NOMO-1 (cell line): ENCODE results near the gene CENPP.
"Not testable (repeated sequence)": the region's sequence is repeated elsewhere in the genome, so short reads cannot be mapped to it uniquely, and the experiment has no call there.

ENCODE experiments used
- DNase-seq, 2 experiments: peaks; one replicate each; lab custom pipeline; 2025; ENCODE audit not compliant: unreplicated experiment in 2 of 2; lab: John Stamatoyannopoulos, UW

The CENPP gene

GRCh38 chr9:92377876-92378275 is 52.1 kb downstream of the CENPP start:
- DNase-seq: no peak

DNA sequence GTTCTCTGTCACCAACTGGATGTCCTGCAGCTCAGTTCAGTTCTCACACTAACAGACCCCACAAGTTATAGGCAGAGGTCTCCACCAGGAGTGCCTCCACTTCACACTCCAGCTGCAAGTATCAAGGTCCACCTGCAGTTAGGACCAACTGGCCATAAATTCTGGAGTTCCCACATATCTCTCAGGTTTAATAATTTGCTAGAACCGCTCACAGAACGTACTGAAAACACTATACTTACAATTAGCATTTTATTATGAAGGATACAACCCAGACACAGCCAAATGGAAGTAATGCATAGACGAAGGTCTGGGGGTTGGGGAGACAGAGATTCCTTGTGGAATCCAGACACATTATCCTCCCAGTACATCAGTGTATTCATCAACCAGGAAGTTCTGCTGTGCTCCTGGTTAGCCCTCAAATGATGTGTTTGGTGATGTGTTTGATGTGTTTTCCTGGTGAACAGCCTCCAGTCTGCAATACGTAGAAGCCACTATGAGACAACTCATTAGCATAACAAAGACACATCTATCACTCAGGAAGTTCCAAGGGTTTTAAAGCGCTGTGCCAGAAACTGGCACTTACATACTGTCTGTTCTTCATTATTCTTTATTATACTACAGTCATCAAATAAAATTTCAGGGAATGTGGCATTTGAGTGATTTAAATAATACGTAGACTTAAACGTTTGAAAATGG is 53.3 kb downstream of the CENPP start:
- no peak for DNase-seq

DNA sequence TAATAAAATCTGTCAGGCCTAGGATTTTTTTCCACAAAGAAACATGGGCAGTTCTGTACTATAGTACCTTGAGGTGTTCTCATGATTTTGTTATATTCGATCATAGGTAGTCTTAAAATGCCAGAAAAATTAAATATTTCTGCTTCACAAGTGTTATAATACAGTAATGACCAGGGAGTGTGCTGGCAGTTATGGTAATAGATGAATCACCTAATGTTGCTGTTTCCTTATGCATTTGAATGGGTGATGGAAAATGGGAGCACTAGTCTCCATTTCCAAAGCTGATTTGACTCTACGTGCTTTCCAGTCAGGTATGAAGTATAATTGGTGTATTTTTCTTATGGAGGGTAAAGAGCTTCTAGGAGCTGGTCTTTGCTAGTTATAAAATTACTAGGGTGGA is 54.9 kb downstream of the CENPP start:
- no peak for DNase-seq

DNA sequence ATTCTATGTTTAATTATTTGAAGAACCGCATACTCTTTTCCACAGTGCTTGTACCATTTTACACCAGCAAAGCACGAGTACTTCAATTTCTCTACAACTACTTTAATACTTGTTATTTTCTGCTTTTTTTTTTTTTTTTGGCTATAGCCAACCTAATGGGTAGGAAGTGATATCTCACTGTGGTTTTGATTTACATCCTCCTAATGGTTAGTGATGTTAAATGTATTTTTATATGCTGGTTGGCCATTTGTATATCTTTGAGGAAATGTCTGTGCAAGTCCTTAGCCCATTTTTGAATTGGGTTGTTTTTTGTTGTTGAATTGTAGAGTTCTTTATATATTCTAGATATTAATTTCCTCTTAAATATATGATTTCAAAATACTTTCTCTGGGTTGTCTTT is 56.0 kb downstream of the CENPP start:
- DNase-seq: no peak

GRCh38 chr9:92384375-92384774 is 58.6 kb downstream of the CENPP start:
- no peak for DNase-seq

GRCh38 chr9:92385001-92385400 is 59.2 kb downstream of the CENPP start:
- DNase-seq: no peak

- DNase-seq: no peak
These were observed 59.7 kb downstream of the CENPP start for GRCh38 chr9:92385477-92385876.

- no peak for DNase-seq
These were observed 60.2 kb downstream of the CENPP start for GRCh38 chr9:92385953-92386352.

DNA sequence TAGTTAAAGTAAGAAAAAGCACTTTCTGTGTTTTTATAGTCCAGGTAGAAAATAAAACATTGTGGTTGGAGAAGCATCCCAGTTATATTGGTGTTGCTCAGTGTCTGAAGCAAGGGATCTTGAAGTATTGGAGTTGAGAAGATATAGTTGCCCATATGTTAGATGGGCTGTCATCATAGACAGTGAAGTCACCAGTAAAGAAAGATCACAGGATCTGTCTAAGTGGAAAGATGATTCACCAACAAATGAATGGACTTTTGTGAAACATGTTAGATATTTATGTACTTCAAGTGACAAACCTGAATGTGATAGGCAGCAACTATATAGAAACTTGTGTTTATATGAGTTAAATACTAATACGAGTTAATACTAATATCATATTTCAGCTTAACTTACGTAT is 66.9 kb downstream of the CENPP start:
- no peak for DNase-seq

DNA sequence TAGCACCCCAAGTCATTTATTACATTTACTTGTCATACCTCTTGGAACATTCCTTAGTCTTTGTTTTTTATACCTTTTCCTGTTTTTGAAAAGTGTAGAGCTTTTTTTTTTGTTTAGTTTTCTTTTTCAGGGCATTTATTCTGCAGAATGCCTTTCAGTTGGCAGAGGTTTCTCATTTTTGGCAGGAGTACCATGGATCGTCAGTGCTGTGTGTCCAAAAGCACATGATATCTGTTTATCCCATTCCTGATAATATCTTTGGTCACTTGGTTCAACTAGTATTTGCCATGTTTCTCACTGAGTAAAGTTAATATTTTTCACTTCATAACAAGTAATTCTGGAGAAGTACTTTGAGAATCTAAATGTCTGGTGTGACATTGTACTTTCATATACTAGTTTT is 67.9 kb downstream of the CENPP start:
- DNase-seq: no peak

DNA sequence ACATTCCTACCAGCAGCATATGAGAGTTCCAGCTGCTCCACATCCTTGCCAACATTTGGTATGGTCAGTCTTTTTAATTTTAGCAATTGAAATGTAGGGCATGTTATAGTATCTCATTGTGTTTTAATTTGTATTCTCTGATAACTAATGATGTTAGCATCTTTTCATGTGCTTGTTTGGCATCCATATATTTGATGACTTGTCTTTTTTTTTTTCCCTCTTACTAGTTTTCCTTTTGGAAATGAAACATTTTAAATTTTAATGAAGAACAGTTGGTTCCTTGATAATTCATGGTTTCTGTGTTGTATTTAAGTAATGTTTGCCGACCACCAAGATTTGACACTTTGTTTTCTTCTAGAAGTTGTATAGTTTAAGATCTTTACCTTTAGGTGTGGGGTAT is 69.9 kb downstream of the CENPP start:
- DNase-seq: no peak

- DNase-seq: no peak
These were observed 72.1 kb downstream of the CENPP start for GRCh38 chr9:92397853-92398252.

DNA sequence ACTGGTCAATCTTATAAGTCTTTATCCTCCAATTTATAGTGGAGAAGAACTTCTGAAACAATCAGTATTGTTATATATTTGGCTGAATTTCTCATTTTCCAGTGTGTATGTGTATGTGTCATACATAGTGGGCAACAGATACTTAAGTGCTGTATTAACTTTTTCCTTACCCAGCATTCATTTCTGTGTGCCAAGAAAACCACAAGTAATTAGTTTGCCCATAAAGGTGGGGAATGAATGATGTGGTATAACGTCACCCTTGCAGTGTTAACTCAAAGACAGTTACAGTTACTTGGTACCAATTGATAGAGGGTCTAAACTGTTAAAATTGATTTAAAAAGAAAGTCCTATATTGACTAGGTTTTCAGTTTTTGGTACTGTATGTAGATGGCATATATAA is 76.6 kb downstream of the CENPP start:
- DNase-seq: no peak

- DNase-seq: no peak
These were observed 77.3 kb downstream of the CENPP start for GRCh38 chr9:92402826-92403745.

DNA sequence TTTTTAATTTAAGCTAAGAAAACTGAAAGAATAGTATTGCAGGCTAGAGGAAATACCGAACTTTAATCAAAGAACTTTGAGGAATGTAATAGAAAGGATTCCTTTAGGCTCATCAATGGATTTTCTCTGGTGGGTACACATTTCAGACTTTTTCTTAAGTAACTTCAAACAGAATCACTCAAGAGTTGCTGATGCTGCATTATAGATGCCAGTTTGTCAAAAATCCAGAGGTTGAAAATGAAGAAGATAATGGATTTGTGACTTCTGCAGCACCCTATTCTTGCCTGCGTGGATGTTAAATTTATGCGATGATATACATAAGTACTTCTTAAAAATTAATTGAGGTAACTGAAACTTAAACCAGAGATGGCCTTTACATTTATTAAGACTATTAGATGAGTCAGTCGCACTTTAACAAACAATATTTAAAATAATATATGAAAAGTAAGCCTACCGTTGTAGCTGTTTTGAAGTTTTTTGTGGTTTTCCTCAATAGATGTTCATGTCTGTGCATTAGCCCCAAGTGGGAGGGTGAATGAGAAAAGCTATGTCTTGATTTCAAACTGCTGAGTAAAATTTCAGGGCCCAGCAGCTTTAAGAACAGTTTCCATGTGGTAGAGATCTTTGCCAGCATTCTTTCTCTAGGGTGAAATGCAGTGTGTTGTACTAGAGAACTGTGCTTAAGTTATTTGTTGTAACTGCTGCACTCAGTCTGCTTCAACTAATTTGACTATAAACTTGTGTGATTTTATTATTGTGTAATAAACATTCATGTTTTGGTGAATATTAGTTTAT is 78.5 kb downstream of the CENPP start, which contains the start of gene OGN:
Gene OGN, minus strand, starts transcription at position 537 of the 795 bp plus-strand sequence. CDS start 1,171 bp downstream, outside the sequence.
- no peak for DNase-seq

- DNase-seq: no peak
These were observed 80.1 kb downstream of the CENPP start for GRCh38 chr9:92405818-92406217.

DNA sequence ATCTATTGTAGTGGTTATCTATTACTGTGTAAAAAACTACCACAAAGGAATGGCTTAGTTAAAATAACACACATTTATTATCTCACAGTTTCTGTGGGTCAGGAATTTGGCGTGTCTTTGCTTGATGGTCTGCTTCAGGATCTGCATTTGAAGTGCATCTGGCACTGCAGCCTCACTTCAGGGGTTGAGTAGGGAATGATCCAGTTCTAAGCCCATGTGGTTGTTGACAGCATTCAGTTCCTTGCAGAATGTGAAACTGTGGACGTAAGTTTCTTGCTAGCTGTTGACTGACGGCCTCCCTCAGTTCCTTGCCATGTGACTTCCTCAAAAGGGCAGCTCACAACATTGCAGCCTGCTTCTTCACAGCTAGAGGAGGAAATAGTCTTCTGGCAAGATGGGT is 80.7 kb downstream of the CENPP start:
- DNase-seq: peak; percentile 65 to 89

GRCh38 chr9:92407818-92408217 is 82.1 kb downstream of the CENPP start:
- no peak for DNase-seq

DNA sequence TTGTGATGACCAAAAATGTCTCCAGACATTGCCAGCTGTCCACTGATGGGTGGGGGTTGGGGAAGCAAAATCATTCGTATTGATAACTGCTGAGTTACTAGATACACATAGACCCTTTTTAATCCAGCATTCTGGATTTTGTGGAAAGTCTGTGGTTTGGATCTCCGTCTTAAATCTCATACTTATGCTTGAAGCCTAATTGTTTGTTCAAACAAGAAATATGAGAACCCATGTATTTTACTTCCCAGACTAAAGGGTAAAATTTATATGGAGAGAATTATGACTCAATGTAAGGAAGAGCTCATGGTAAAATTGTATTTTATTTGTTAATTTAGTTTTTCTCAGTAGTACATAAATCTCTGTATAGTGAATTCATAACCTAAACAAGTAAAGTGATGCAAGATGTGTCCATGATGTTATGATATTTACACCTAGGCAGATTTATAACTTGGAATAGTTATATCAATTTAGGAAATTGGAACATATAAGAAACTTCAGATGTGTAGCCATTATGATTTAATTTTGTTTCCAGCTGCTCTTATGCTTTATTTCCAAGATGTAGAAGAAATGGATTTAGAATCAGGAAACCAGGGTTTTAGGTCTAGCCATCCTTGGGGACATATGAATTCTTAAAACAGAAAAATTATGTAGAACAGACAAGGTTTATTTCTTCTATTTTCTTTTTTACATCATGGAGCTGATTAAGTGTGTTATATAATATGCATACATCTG is 83.2 kb downstream of the CENPP start:
- DNase-seq: no peak

GRCh38 chr9:92411157-92411556 is 85.4 kb downstream of the CENPP start:
- DNase-seq: not testable (repeated sequence)
